Measurements from ENCODE around the gene TEX2. TPM values are rescaled to one million over a fixed set of nuclear protein-coding genes. Genes with fewer than 3 reads are reported as not detected.

The TEX2 gene
- total RNA-seq, 2 experiments from 2014 or later, result 14.0 to 14.5 TPM

- POLR2A ChIA-PET, result interaction anchor here (3.1 kb wide), 1 partner anchor 10 kb away, joined by 28 read pairs; no protein-coding TSS in a partner anchor
- Mint-ChIP-seq H3K4me3 (no peak overlapping the region), H3K9me3 (no peaks in the 10 kb centered on the region), H3K27ac (no peak overlapping the region), H3K4me1 (ENCODE audit: low read depth) (no peaks in the 10 kb centered on the region), H3K27me3 (no peaks in the 10 kb centered on the region), H3K36me3 (ENCODE audit: low read depth) (peaks cover 10% of the 10 kb centered on the region)
- CTCF ChIA-PET, result no interaction called here
- TF ChIP-seq, protein P1, sequence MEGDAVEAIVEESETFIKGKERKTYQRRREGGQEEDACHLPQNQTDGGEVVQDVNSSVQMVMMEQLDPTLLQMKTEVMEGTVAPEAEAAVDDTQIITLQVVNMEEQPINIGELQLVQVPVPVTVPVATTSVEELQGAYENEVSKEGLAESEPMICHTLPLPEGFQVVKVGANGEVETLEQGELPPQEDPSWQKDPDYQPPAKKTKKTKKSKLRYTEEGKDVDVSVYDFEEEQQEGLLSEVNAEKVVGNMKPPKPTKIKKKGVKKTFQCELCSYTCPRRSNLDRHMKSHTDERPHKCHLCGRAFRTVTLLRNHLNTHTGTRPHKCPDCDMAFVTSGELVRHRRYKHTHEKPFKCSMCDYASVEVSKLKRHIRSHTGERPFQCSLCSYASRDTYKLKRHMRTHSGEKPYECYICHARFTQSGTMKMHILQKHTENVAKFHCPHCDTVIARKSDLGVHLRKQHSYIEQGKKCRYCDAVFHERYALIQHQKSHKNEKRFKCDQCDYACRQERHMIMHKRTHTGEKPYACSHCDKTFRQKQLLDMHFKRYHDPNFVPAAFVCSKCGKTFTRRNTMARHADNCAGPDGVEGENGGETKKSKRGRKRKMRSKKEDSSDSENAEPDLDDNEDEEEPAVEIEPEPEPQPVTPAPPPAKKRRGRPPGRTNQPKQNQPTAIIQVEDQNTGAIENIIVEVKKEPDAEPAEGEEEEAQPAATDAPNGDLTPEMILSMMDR (IDR thresholded peaks at IDR 0.05), result no peak
- DNase-seq (no peak), ATAC-seq (no peak)
- intact Hi-C loops (cut with micrococcal nuclease), result no loop called here
Measured at GRCh38 chr17:64155751-64156544, 107.1 kb downstream of the TEX2 start.

DNA sequence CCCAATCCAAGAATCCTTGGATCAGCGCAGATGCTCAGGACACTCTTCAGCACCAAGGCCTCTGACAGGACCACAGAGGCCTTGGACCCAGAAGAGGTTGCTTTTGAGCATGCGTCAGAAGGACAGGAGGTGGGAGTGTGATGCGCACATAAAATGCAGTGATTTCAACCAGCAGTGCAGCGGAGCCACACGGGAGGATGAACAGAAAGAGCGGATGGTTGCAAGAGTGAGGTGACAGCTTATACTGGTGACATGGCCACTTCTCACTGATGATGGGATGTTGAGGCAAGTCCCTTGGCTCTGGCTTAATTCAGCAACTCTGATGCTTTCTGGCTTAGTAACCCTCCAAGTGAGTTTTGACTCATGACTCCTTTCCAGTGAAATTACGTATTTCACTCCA is 107.9 kb downstream of the TEX2 start:
- Mint-ChIP-seq H3K27me3 (no peaks in the 10 kb centered on the region), H3K36me3 (ENCODE audit: low read depth) (peaks cover 14% of the 10 kb centered on the region), H3K9me3 (no peaks in the 10 kb centered on the region), H3K4me3 (no peak overlapping the region), H3K27ac (no peak overlapping the region), H3K4me1 (ENCODE audit: low read depth) (no peaks in the 10 kb centered on the region)
- ATAC-seq (no peak), DNase-seq (no peak)
- TF ChIP-seq, protein P1 (IDR thresholded peaks at IDR 0.05), result no peak
- intact Hi-C loops (cut with micrococcal nuclease), result no loop called here
- CTCF ChIA-PET, result no interaction called here
- POLR2A ChIA-PET, result interaction anchor here (0.6 to 3.1 kb wide), 2 partner anchors 9 to 64 kb away, joined by 3 to 28 read pairs; no protein-coding TSS in a partner anchor

- no peaks in the 10 kb centered on the region for H3K4me1 Mint-ChIP-seq (ENCODE audit: low read depth)
- no peak for DNase-seq
- peaks cover 14% of the 10 kb centered on the region for H3K36me3 Mint-ChIP-seq (ENCODE audit: low read depth)
- no peaks in the 10 kb centered on the region for H3K27me3 Mint-ChIP-seq
- ChIA-PET CTCF (interaction anchor here (0.9 to 1.1 kb wide), 2 partner anchors 128 to 243 kb away, joined by 3 to 7 read pairs; no protein-coding TSS in a partner anchor), POLR2A (interaction anchor here (0.6 to 3.1 kb wide), 3 partner anchors 8 to 65 kb away, joined by 3 to 28 read pairs (median 3); no protein-coding TSS in a partner anchor)
- no peak for ATAC-seq
- H3K4me3 Mint-ChIP-seq, result no peak overlapping the region
- no peaks in the 10 kb centered on the region for H3K9me3 Mint-ChIP-seq
- H3K27ac Mint-ChIP-seq, result no peak overlapping the region
- TF ChIP-seq, protein P1 (IDR thresholded peaks at IDR 0.05), result no peak
- intact Hi-C loops (cut with micrococcal nuclease), result no loop called here
Measured at GRCh38 chr17:64154717-64155116, 108.3 kb downstream of the TEX2 start.

DNA sequence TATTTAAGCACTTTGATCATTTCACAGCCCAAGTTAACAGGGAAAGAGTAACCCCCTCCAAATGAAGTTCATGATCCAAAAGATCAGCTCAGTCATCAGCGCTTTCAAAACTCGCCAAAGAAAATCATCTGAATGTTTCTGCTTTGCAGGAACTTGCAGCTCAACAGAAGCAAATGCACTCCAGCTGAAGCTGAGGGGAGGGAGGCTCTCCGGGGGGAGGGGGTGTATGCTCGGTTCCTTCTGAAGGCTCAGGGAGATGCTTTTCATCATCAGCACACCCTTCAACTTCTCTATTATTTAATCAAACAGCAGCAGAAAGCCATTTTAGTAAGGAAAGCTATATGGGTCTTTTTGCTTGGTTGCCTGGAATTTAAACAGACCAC is 108.8 kb downstream of the TEX2 start:
- POLR2A ChIA-PET, result interaction anchor here (0.8 to 3.1 kb wide), 3 partner anchors 8 to 100 kb away, joined by 3 to 28 read pairs (median 5); no protein-coding TSS in a partner anchor
- Mint-ChIP-seq H3K27ac (no peak overlapping the region), H3K27me3 (no peaks in the 10 kb centered on the region), H3K4me1 (ENCODE audit: low read depth) (no peaks in the 10 kb centered on the region), H3K4me3 (no peak overlapping the region), H3K36me3 (ENCODE audit: low read depth) (peaks cover 14% of the 10 kb centered on the region), H3K9me3 (no peaks in the 10 kb centered on the region)
- CTCF ChIA-PET, result interaction anchor here (0.8 to 1.1 kb wide), 3 partner anchors 20 to 242 kb away, joined by 3 to 7 read pairs (median 3); no protein-coding TSS in a partner anchor
- DNase-seq, result no peak
- ATAC-seq, result no peak
- TF ChIP-seq, protein P1 (IDR thresholded peaks at IDR 0.05), result no peak
- intact Hi-C loops (cut with micrococcal nuclease), result no loop called here
